GM12878 (cell line): ENCODE results near the gene TGFB2.

ENCODE experiments used
- MEF2A ChIP-seq: IDR thresholded peaks from 2 replicates; pipeline ENCODE4 v1.6.1; 2011; ENCODE audit warnings: low read depth, mild to moderate bottlenecking, low read length, moderate library complexity; ENCODE audit not compliant: insufficient read depth
- TF ChIP-seq, protein P1 (sequence below), 3 experiments: IDR thresholded peaks in 2 of 3; conservative IDR thresholded peaks in 1 of 3; 2 replicates each; pipeline ENCODE4 v1.5.1; 2011; ENCODE audit warnings: low read depth in 3 of 3, low read length in 3 of 3, mild to moderate bottlenecking in 3 of 3, control low read depth in 2 of 3, moderate library complexity in 2 of 3, inconsistent platforms in 1 of 3, mixed read lengths in 1 of 3; ENCODE audit not compliant: control insufficient read depth in 2 of 3, insufficient read depth in 1 of 3; ENCODE audit errors: extremely low read depth in 1 of 3

DNA sequence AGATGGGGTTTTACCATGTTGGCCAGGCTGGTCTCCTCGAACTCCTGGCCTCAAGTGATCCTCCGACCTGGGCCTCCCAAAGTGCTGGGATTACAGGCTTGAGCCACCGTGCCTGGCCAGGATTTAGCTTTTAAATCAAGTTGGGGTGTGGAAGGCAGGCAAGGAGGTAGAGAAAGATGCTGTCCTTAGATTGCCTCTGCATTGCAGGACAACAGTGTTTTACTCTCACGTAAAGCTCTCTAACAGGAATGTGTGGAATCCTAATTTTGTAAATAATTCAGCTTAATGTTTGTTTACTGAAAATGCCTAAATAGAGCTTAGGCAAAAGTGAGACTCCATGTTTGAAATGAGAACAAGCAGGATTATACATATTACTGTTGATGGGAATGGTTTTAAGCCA, 29.5 kb upstream of the TGFB2 start:
- TF ChIP-seq, protein P1, sequence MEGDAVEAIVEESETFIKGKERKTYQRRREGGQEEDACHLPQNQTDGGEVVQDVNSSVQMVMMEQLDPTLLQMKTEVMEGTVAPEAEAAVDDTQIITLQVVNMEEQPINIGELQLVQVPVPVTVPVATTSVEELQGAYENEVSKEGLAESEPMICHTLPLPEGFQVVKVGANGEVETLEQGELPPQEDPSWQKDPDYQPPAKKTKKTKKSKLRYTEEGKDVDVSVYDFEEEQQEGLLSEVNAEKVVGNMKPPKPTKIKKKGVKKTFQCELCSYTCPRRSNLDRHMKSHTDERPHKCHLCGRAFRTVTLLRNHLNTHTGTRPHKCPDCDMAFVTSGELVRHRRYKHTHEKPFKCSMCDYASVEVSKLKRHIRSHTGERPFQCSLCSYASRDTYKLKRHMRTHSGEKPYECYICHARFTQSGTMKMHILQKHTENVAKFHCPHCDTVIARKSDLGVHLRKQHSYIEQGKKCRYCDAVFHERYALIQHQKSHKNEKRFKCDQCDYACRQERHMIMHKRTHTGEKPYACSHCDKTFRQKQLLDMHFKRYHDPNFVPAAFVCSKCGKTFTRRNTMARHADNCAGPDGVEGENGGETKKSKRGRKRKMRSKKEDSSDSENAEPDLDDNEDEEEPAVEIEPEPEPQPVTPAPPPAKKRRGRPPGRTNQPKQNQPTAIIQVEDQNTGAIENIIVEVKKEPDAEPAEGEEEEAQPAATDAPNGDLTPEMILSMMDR (IDR thresholded peaks at IDR 0.05 in 2 of 3, conservative IDR thresholded peaks at IDR 0.05 in 1 of 3; ENCODE audit: control insufficient read depth in 2 of 3, extremely low read depth in 1 of 3, insufficient read depth in 1 of 3, low read depth in 3 of 3, low read length in 3 of 3), result no peak
- no peak for TF ChIP-seq MEF2A
